ENCODE measurements around the gene IER5.

DNA sequence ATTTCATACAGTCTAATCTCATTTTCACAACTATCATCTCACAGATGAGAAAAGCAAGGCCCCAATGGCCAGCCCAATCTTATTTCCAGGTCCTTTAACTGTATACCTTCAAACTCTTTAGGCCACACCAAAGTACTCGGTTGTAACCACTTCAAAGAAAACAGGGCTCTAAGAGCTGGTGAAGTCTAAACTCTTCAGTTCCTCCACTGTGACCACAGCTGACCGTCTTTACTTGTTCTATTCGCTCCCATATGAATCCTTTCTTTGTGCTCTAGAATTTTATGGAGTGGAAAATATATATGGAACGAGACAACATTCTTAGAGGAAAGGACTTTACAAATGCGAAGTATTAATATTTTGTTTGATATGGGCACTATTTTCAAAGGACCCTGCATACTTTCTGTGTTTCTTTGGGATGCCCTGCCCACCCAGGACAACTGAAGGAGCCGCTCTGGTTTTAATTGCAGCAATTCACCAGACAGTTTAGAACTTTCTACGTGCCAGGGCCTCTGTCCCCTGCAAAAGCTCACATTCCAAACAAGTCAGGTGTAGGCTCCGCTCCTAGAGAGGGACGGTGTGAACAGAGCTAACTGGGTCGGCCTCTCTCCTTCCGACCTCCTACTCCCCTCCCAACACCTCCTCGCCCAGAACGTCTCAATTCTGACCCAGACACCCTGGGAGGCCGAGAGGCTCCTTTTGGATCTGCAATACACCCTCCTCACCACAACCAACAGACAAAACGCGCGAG lies 15.7 kb downstream of the IER5 start:
- TF ChIP-seq, protein P1, sequence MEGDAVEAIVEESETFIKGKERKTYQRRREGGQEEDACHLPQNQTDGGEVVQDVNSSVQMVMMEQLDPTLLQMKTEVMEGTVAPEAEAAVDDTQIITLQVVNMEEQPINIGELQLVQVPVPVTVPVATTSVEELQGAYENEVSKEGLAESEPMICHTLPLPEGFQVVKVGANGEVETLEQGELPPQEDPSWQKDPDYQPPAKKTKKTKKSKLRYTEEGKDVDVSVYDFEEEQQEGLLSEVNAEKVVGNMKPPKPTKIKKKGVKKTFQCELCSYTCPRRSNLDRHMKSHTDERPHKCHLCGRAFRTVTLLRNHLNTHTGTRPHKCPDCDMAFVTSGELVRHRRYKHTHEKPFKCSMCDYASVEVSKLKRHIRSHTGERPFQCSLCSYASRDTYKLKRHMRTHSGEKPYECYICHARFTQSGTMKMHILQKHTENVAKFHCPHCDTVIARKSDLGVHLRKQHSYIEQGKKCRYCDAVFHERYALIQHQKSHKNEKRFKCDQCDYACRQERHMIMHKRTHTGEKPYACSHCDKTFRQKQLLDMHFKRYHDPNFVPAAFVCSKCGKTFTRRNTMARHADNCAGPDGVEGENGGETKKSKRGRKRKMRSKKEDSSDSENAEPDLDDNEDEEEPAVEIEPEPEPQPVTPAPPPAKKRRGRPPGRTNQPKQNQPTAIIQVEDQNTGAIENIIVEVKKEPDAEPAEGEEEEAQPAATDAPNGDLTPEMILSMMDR (IDR thresholded peaks at IDR 0.05; ENCODE audit: poor library complexity, severe bottlenecking): no peak
- TF ChIP-seq EZH2 (IDR thresholded peaks at IDR 0.05; ENCODE audit: borderline replicate concordance, insufficient read depth, low read length, poor library complexity, severe bottlenecking): no peak
- no peak for TF ChIP-seq EP300 (conservative IDR thresholded peaks at IDR 0.05; ENCODE audit: poor library complexity, severe bottlenecking)
- TF ChIP-seq POLR2AphosphoS5 (IDR thresholded peaks at IDR 0.05): no peak
- no peak for TF ChIP-seq TAF1 (IDR thresholded peaks at IDR 0.05; ENCODE audit: low read depth)
- no peak for TF ChIP-seq REST (IDR thresholded peaks at IDR 0.05; ENCODE audit: borderline replicate concordance)
- TF ChIP-seq SMC3 (conservative IDR thresholded peaks at IDR 0.05; ENCODE audit: poor library complexity): no peak
- no peak for TF ChIP-seq RAD21 (conservative IDR thresholded peaks at IDR 0.05)
- TF ChIP-seq MXI1 (conservative IDR thresholded peaks at IDR 0.05; ENCODE audit: poor library complexity, severe bottlenecking): no peak
